Mesodermal cell (in vitro differentiated cells): ENCODE results near the gene BIRC6.

ENCODE experiments used
- H3K27ac ChIP-seq: 2 replicates; pipeline ENCODE4 v1.7.0; 2013; ENCODE audit warnings: mild to moderate bottlenecking, low read depth, low read length, moderate library complexity; ENCODE audit not compliant: severe bottlenecking
- H3K36me3 ChIP-seq: 2 replicates; pipeline ENCODE4 v1.7.1; 2013; ENCODE audit warnings: mild to moderate bottlenecking, low read length, moderate library complexity; ENCODE audit not compliant: control insufficient read depth, insufficient read depth
- H3K4me1 ChIP-seq: one replicate; pipeline ENCODE4 v1.7.1; 2013; ENCODE audit warnings: mild to moderate bottlenecking, low read length; ENCODE audit not compliant: insufficient read depth, control insufficient read depth, poor library complexity, severe bottlenecking
- H3K4me3 ChIP-seq: 2 replicates; pipeline ENCODE4 v1.7.0; 2013; ENCODE audit warnings: low read length, control low read depth, mild to moderate bottlenecking; ENCODE audit not compliant: insufficient read depth, poor library complexity, severe bottlenecking; ENCODE audit errors: extremely low read depth
- H3K9me3 ChIP-seq: 2 replicates; pipeline ENCODE4 v1.7.1; 2013; ENCODE audit warnings: mild to moderate bottlenecking, low read length, moderate library complexity; ENCODE audit not compliant: control insufficient read depth
- WGBS, 2 experiments: methylation state at CpG; one replicate each; pipeline ENCODE4 v1.1.5; 2013; ENCODE audit warnings: missing lambda C conversion rate in 2 of 2; ENCODE audit not compliant: insufficient coverage in 2 of 2; 5-methylcytosine and 5-hydroxymethylcytosine counted together

Gene BIRC6

DNA sequence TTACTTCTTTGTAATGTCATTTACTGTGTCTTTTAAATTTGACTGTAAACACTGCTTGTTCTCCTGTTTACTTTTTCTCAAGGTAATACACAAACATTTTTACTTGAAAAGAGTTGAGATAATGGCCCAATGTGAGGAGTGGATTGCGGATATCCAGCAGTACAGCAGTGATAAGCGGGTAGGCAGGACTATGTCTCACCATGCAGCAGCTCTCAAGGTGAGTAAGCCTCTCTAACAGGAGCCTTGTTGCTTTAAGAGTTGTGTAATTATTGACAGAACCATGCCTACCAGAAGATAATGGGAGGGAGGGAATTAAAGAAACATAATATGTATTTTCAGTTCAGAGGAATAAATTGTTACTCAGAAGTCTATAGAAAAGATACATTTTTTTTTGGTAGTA, 254.5 kb downstream of the BIRC6 start:
- Histone ChIP-seq H3K9me3 (no peaks in the 10 kb centered on the region), H3K4me1 (no peaks in the 10 kb centered on the region), H3K27ac (no peak overlapping the region), H3K36me3 (peaks cover 74% of the 10 kb centered on the region), H3K4me3 (no peak overlapping the region)
- WGBS, 2 experiments = 100% methylated on average over 2 of the region's 2 CpGs; no CpG with 5 or more reads in 1 of the 2 experiments

- Histone ChIP-seq H3K4me1 (no peaks in the 10 kb centered on the region), H3K36me3 (peaks cover 77% of the 10 kb centered on the region), H3K4me3 (no peak overlapping the region), H3K27ac (no peak overlapping the region), H3K9me3 (no peaks in the 10 kb centered on the region)
- no CpG with 5 or more reads among the region's 1 CpG for WGBS, 2 experiments
These were observed 254.9 kb downstream of the BIRC6 start for GRCh38 chr2:32611771-32612170.

GRCh38 chr2:32614084-32614483, 257.3 kb downstream of the BIRC6 start:
- H3K27ac ChIP-seq = no peak overlapping the region
- H3K4me3 ChIP-seq = no peak overlapping the region
- H3K9me3 ChIP-seq = no peaks in the 10 kb centered on the region
- H3K36me3 ChIP-seq = peaks cover 70% of the 10 kb centered on the region
- 100% methylated on average over 1 of the region's 1 CpG; no CpG with 5 or more reads in 1 of the 2 experiments for WGBS, 2 experiments
- no peaks in the 10 kb centered on the region for H3K4me1 ChIP-seq

- Histone ChIP-seq H3K27ac (no peak overlapping the region), H3K9me3 (no peaks in the 10 kb centered on the region), H3K4me1 (no peaks in the 10 kb centered on the region), H3K4me3 (no peak overlapping the region), H3K36me3 (peaks cover 74% of the 10 kb centered on the region)
- 96 to 97% methylated on average over 4 to 5 of the region's 5 CpGs for WGBS, 2 experiments
These were observed 260.9 kb downstream of the BIRC6 start for GRCh38 chr2:32617599-32618189.

DNA sequence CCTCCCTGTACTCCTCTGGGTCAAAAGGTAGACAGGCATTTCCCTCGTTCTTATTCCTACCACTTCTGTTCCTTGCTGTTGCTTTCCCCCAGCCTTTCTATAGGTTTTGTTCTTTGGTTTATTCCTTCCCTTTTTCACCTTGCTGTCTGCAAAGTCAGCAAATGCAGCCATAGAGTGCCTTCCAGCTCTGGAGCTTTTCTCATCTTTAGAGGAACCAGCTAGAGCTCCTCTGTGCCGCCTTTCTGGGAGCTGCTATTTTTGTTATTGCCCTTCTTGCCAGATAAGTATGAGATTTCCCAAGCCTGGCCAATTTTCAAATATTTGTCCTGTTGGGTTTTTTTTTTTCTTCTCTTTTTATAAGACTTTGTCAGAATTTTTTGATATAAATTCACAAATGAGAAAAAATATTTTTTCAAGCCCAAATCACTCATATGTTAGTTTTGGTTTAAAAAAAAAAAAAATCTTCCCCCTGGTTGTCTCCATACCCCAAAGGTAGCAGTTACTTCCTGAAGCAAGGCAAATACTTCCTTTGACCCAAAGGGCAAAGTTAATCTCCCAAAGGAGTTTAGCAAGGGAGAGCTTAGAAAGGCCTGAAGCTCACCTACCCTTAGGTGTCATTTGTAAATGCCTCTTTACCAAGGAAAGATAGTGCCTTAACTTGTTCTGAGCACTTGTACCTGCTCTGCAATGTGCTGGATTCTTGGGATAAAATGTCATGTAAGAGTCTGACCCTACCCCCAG, 265.9 kb downstream of the BIRC6 start:
- no peak overlapping the region for H3K27ac ChIP-seq
- H3K36me3 ChIP-seq = peaks cover 34% of the 10 kb centered on the region
- no peak overlapping the region for H3K4me3 ChIP-seq
- 80 to 100% methylated on average over 1 to 2 of the region's 2 CpGs for WGBS, 2 experiments
- no peaks in the 10 kb centered on the region for H3K9me3 ChIP-seq
- H3K4me1 ChIP-seq = no peaks in the 10 kb centered on the region

GRCh38 chr2:32623311-32623706, 266.5 kb downstream of the BIRC6 start:
- Histone ChIP-seq H3K27ac (no peak overlapping the region), H3K36me3 (peaks cover 33% of the 10 kb centered on the region), H3K4me1 (no peaks in the 10 kb centered on the region), H3K4me3 (no peak overlapping the region), H3K9me3 (no peaks in the 10 kb centered on the region)
- 100% methylated on average over 4 of the region's 6 CpGs for WGBS, 2 experiments

DNA sequence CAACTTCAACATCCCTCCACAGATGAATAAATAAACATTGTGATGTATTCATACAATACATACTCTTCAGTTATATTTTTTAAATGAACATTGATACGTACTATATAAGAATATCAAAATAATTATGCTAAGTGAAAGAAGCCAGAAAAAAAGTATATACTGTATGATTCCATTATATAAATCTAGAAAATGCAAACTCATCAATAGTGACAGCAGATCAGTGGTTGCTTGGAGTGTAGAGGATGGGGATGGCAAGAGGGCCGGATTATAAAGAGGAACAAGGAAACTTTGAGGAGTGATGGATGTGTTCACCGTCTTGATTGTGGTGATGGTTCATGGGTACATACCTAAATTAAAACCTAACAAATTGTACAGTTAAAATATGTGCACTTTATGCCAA, 268.0 kb downstream of the BIRC6 start:
- peaks cover 6% of the 10 kb centered on the region for H3K4me1 ChIP-seq
- no peak overlapping the region for H3K4me3 ChIP-seq
- no peak overlapping the region for H3K27ac ChIP-seq
- no peaks in the 10 kb centered on the region for H3K9me3 ChIP-seq
- H3K36me3 ChIP-seq = peaks cover 23% of the 10 kb centered on the region
- WGBS, 2 experiments = no CpG with 5 or more reads among the region's 3 CpGs

- peaks cover 18% of the 10 kb centered on the region for H3K36me3 ChIP-seq
- no peak overlapping the region for H3K27ac ChIP-seq
- WGBS, 2 experiments = 76 to 80% methylated on average over 12 to 13 of the region's 13 CpGs
These were observed 269.9 kb downstream of the BIRC6 start for GRCh38 chr2:32626639-32627221.

GRCh38 chr2:32627441-32627813, 270.6 kb downstream of the BIRC6 start:
- no peaks in the 10 kb centered on the region for H3K9me3 ChIP-seq
- peaks cover 6% of the 10 kb centered on the region for H3K4me1 ChIP-seq
- peaks cover 16% of the 10 kb centered on the region for H3K36me3 ChIP-seq
- H3K4me3 ChIP-seq = peak overlapping the region; percentile 98
- WGBS, 2 experiments = 4 to 8% methylated on average over 16 of the region's 16 CpGs
- H3K27ac ChIP-seq = peak overlapping the region; percentile 69

More at GRCh38 chr2:32626639-32627221, 269.9 kb downstream of the BIRC6 start:
- Histone ChIP-seq H3K4me3 (no peak overlapping the region), H3K4me1 (peaks cover 6% of the 10 kb centered on the region), H3K9me3 (no peaks in the 10 kb centered on the region)

DNA sequence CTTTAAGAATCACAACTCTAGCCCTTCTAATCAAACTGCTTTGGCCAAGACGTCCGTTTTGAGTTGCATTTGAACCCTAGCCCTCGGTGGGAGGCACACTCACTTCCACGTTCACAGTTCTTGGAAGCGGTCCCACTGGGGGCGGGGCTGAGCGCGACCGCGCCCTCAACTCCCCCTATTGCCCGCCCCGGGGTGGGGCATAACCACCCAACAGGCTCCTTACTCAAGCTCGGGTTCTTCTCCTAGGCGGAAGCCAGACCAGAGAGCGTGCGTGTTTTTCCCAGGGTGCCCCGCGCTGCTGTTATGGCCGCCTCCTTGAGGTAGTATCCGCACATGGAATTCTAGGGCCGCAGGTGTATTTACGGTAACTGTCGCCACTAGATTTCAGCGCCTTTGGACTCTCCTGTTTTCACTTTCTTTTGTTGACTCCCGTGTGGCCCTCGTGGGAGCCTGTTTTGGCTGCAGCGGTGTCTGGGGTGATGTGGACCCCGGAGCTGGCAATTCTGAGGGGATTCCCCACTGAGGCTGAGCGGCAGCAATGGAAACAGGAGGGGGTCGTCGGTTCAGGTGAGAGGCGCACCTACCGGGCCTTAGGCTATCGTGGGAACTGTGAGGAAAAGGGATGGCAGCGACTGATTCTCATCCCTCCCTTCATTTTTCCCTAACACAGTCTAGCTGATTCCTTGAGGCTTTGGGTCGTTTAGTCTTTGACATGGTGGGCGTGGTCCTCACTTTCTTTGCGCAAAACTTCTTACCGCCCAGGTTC, 271.2 kb downstream of the BIRC6 start, which contains the start of gene TTC27:
TTC27 (plus strand) TSS at position 237 of the 766 bp plus-strand sequence; CDS start at position 480, 243 bp downstream.
- WGBS, 2 experiments = 0 to 1% methylated on average over 22 to 27 of the region's 39 CpGs

More for the DNA sequence above, 271.2 kb downstream of the BIRC6 start, which contains the start of gene TTC27:
- H3K36me3 ChIP-seq = peaks cover 12% of the 10 kb centered on the region
- peaks cover 6% of the 10 kb centered on the region for H3K4me1 ChIP-seq
- H3K4me3 ChIP-seq = peak within 1 kb of the TSS; percentile 98
- no peaks in the 10 kb centered on the region for H3K9me3 ChIP-seq
- H3K27ac ChIP-seq = peak within 1 kb of the TSS; percentile 69
